Keratinocyte (primary cell): ENCODE data around the gene UQCC2. TPM values are rescaled to one million over a fixed set of nuclear protein-coding genes. Genes with fewer than 3 reads are reported as not detected.

Experiments used
- DNase-seq: peaks from one replicate; pipeline ENCODE4 v3.0.0-alpha.2; 2011; ENCODE audit warnings: low read depth, missing footprints, low spot score
- FAIRE-seq: peaks from 2 replicates; lab custom pipeline; 2011; peaks lifted over from hg19 to GRCh38; lab: Jason Lieb, UNC
- H2AFZ ChIP-seq: 2 replicates; pipeline ENCODE4 v1.6.0; 2012; ENCODE audit warnings: low read length, control low read depth, inconsistent platforms; ENCODE audit not compliant: control insufficient read depth
- H3K27ac ChIP-seq: 2 replicates; pipeline ENCODE4 v1.5.1; 2011; ENCODE audit warnings: low read length; ENCODE audit not compliant: control insufficient read depth, insufficient read depth
- H3K27me3 ChIP-seq: 3 replicates; pipeline ENCODE4 v1.6.0; 2011; ENCODE audit warnings: low read length; ENCODE audit not compliant: control insufficient read depth, insufficient read depth; ENCODE audit errors: extremely low read depth
- H3K36me3 ChIP-seq, 2 experiments: 2 replicates in 1 of 2; 3 replicates in 1 of 2; pipeline ENCODE4 v1.5.1; 2011; ENCODE audit warnings: low read length in 2 of 2, mild to moderate bottlenecking in 1 of 2; ENCODE audit not compliant: control insufficient read depth in 2 of 2, insufficient read depth in 2 of 2; ENCODE audit errors: extremely low read depth in 1 of 2
- H3K4me1 ChIP-seq: 3 replicates; pipeline ENCODE4 v1.5.1; 2011; ENCODE audit warnings: low read length; ENCODE audit not compliant: control insufficient read depth, insufficient read depth; ENCODE audit errors: extremely low read depth
- H3K4me2 ChIP-seq: 3 replicates; pipeline ENCODE4 v1.6.0; 2011; ENCODE audit warnings: low read depth, low read length; ENCODE audit not compliant: control insufficient read depth, insufficient read depth; ENCODE audit errors: extremely low read depth
- H3K4me3 ChIP-seq, 3 experiments: fragments of 200-600 bp in 1 of 3; sonication (generic) in 1 of 3; 2 replicates in 2 of 3; 3 replicates in 1 of 3; pipeline ENCODE4 v1.5.1; 2011 to 2016; ENCODE audit warnings: low read length in 3 of 3, mild to moderate bottlenecking in 3 of 3, control low read depth in 2 of 3, inconsistent platforms in 1 of 3, low read depth in 1 of 3, mixed read lengths in 1 of 3, mixed run types in 1 of 3, moderate library complexity in 1 of 3; ENCODE audit not compliant: control insufficient read depth in 2 of 3, insufficient read depth in 2 of 3; ENCODE audit errors: extremely low read depth in 1 of 3
- H3K79me2 ChIP-seq: 2 replicates; pipeline ENCODE4 v1.6.0; 2012; ENCODE audit warnings: low read length; ENCODE audit not compliant: control insufficient read depth, insufficient read depth
- H3K9ac ChIP-seq: 3 replicates; pipeline ENCODE4 v1.6.0; 2011; ENCODE audit warnings: low read length; ENCODE audit not compliant: control insufficient read depth, insufficient read depth; ENCODE audit errors: extremely low read depth
- H3K9me1 ChIP-seq: 3 replicates; pipeline ENCODE4 v1.6.0; 2011; ENCODE audit warnings: low read length; ENCODE audit not compliant: control insufficient read depth, insufficient read depth; ENCODE audit errors: extremely low read depth
- H3K9me3 ChIP-seq: 2 replicates; pipeline ENCODE4 v1.5.1; 2012; ENCODE audit warnings: low read depth, low read length; ENCODE audit not compliant: control insufficient read depth
- H4K20me1 ChIP-seq: 3 replicates; pipeline ENCODE4 v1.6.0; 2011; ENCODE audit warnings: low read length; ENCODE audit not compliant: control insufficient read depth, insufficient read depth; ENCODE audit errors: extremely low read depth
- EZH2 ChIP-seq: IDR thresholded peaks from one replicate; pipeline ENCODE4 v1.6.1; 2012; ENCODE audit warnings: inconsistent platforms, mild to moderate bottlenecking, low read length, moderate library complexity
- dilution Hi-C: fragments of 300-500 bp; cut with MboI; formaldehyde crosslinking; loops from one replicate; pipeline ENCODE4 v1.7.0; 2020; ENCODE audit warnings: low sequenced_read_pairs; ENCODE audit not compliant: extremely low pct_ligation_motif_present
- polyA plus RNA-seq, 5 experiments: library from polyadenylated mRNA; depleted of rRNA in 3 of 5; stranded (reverse) in 3 of 5; stranded (forward) in 1 of 5; unstranded in 1 of 5; fragments of >200 nt; gene quantifications; 1 replicate in 1 of 5; 2 replicates in 3 of 5; 3 replicates in 1 of 5; pipeline versions ENCODE4 v1.2.1 to v1.2.3, GENCODE V29; 2011 to 2012; ENCODE audit warnings: missing spikeins in 2 of 5, low read depth in 1 of 5, low replicate concordance in 1 of 5
- TF ChIP-seq, protein P1 (sequence below), 3 experiments: IDR thresholded peaks in 1 of 3; conservative IDR thresholded peaks in 1 of 3; optimal IDR thresholded peaks in 1 of 3; 2 replicates in 2 of 3; 3 replicates in 1 of 3; pipeline versions ENCODE3 to v1.5.1; 2011; ENCODE audit warnings: low read length in 3 of 3, mild to moderate bottlenecking in 3 of 3, moderate library complexity in 2 of 3, control low read depth in 1 of 3, inconsistent platforms in 1 of 3; ENCODE audit not compliant: insufficient read depth in 2 of 3; ENCODE audit errors: extremely low read depth in 1 of 3

UQCC2 gene
- polyA plus RNA-seq, 1 donor (not counting 4 experiments of a cell fraction or from before 2014, with no cell fraction given), result 76.7 TPM

DNA sequence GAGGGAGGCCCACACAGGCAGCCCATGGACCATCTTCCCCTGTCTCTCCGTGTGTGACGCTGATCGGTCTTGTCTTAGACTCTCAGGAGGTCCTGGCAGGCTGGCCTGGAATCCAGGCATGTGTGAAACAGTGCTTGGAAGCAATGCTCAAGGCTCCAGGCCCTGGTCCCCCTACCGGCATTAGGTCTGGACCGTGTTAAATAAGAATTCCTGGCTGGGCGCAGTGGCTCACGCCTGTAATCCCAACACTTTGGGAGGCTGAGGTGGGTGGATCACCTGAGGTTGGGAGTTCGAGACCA, 22.2 kb upstream of the UQCC2 start:
- DNase-seq (no peak), FAIRE-seq (no peak)
- no peak overlapping the region for H3K4me2 ChIP-seq
- no peaks in the 10 kb centered on the region for H3K79me2 ChIP-seq
- H2AFZ ChIP-seq, result no peak overlapping the region
- H4K20me1 ChIP-seq, result no peaks in the 10 kb centered on the region
- dilution Hi-C loops, result no loop called here
- no peak overlapping the region for H3K27ac ChIP-seq
- H3K4me1 ChIP-seq, result peaks cover 5% of the 10 kb centered on the region
- no peak overlapping the region for H3K4me3 ChIP-seq
- H3K9me3 ChIP-seq, result no peaks in the 10 kb centered on the region
- no peak for TF ChIP-seq EZH2
- TF ChIP-seq, protein P1, sequence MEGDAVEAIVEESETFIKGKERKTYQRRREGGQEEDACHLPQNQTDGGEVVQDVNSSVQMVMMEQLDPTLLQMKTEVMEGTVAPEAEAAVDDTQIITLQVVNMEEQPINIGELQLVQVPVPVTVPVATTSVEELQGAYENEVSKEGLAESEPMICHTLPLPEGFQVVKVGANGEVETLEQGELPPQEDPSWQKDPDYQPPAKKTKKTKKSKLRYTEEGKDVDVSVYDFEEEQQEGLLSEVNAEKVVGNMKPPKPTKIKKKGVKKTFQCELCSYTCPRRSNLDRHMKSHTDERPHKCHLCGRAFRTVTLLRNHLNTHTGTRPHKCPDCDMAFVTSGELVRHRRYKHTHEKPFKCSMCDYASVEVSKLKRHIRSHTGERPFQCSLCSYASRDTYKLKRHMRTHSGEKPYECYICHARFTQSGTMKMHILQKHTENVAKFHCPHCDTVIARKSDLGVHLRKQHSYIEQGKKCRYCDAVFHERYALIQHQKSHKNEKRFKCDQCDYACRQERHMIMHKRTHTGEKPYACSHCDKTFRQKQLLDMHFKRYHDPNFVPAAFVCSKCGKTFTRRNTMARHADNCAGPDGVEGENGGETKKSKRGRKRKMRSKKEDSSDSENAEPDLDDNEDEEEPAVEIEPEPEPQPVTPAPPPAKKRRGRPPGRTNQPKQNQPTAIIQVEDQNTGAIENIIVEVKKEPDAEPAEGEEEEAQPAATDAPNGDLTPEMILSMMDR (optimal IDR thresholded peaks at IDR 0.05 in 1 of 3, IDR thresholded peaks at IDR 0.05 in 1 of 3, conservative IDR thresholded peaks at IDR 0.05 in 1 of 3; ENCODE audit: extremely low read depth in 1 of 3, insufficient read depth in 2 of 3, low read length in 3 of 3), result no peak
- H3K9ac ChIP-seq, result no peak overlapping the region
- H3K9me1 ChIP-seq, result no peaks in the 10 kb centered on the region
- peaks cover under 1% of the 10 kb centered on the region for H3K27me3 ChIP-seq
- no peaks in the 10 kb centered on the region for H3K36me3 ChIP-seq

DNA sequence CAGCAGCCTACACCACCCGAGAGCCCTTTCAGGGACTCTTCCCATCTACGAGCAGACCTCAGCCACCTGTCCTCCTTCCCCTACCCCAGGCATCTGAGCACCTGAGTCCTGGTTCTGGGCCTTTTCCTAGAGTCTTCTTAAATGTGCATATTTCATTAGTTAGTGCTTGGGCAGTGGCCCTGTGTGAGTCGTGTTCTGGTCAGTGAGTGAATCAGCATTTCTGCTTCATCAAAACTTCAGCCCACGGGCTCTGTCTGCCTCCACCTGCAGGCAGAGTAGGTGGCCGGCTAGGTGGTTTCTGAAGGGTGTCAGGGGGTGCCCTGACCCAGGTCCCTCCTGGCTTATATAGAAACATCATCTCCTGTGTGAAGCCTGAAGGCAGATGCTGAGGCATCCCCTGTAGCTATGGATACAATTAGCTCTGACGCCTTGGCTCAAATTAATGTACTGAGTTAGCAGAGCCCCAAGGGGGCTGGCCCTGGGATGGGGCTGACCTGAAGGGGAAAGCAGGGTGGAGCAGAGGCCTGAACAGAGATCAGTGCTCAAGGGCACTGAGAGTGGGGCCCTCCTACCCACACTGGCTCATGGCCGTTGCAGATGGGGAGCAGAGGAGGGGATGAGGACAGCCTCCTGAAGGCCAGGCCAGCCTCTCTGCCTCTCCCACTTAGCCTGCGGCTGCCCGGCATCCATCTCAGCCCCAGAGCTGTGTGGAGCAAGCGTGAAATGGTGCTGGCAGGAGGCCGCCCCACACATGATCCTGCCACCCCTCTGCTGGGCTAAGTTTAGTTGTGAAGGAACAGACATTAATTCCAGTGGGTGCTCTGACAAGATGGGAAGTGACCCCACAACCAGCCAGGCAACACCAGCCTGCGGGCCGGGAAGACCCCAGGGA, 21.6 kb upstream of the UQCC2 start:
- Histone ChIP-seq H3K4me3 (no peak overlapping the region), H3K36me3 (no peaks in the 10 kb centered on the region), H3K9ac (no peak overlapping the region), H2AFZ (no peak overlapping the region), H3K4me1 (peaks cover 5% of the 10 kb centered on the region), H3K27me3 (peaks cover 6% of the 10 kb centered on the region), H3K9me3 (no peaks in the 10 kb centered on the region), H3K4me2 (no peak overlapping the region), H3K79me2 (no peaks in the 10 kb centered on the region), H4K20me1 (no peaks in the 10 kb centered on the region), H3K27ac (no peak overlapping the region), H3K9me1 (no peaks in the 10 kb centered on the region)
- TF ChIP-seq, protein P1 (optimal IDR thresholded peaks at IDR 0.05 in 1 of 3, IDR thresholded peaks at IDR 0.05 in 1 of 3, conservative IDR thresholded peaks at IDR 0.05 in 1 of 3; ENCODE audit: extremely low read depth in 1 of 3, insufficient read depth in 2 of 3, low read length in 3 of 3), result no peak
- no peak for TF ChIP-seq EZH2
- FAIRE-seq, result peak; percentile 26
- dilution Hi-C loops, result no loop called here
- no peak for DNase-seq
